Ramos (cell line): ENCODE data around the gene DOCK2.

Source experiments
- in situ Hi-C: fragments of 300-500 bp; cut with MboI; formaldehyde crosslinking; loops from one replicate; pipeline ENCODE4 v1.14.3; 2022; ENCODE audit warnings: low sequenced_read_pairs; ENCODE audit not compliant: unreplicated experiment

Gene DOCK2

DNA sequence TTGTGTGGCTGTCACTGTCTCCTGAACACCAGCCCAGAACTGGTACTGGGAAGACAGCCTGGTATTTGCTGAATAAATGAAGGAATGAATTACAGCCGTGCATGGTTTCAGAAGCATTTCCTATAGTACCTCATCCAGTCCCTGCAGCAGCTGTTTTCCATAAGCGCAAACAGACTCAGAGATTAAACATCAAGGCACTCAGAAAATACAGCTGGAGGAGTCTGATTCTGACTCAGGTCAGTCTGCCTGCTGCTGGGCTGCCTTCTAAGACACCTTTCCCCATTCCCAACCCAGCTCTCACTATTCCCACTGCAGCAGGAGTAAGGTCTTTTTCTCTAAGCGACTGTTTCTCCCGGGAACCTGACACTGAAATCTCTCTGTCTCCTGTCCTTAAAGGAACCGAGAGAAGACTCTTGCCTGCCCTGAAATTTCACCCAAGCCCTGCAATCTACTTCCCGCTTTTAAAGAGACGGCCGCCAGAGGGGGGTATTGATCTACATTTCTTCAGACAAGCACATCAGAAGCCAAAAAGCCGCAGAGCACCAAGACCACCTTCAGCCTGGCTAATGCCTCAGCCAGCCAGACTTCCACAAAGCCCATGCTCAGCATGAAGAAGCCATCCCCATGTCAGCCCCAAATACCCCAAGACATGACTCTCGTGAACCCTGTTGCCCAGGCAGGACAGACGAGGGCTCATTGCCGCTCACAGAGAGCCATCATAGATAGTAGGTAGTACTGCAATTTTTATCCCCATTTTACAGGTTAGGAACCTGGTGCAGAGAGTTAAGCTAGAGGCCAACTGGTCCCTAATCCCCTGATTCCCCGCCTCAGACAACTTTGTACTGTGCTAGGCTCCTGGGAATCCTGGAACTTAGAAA lies 463.2 kb downstream of the DOCK2 start:
- in situ Hi-C loops: no loop called here

DNA sequence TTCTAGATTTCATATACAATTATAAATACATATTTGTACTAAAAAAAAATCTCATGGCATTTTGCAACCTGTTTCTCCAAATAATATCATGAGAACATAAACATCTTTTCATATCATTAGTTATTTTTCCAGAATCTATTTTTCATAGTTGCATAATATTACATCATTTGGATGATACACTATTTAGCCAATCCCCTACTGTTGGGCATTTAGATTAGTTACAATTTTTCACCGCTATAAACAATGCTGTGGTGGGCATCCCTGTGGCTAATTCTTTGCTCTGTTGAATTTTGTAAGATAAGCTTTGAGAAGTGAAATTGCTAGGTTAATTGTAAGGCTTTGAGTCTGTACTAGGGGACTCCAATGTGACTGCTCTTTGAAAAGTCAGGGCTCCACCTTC lies 466.4 kb downstream of the DOCK2 start:
- in situ Hi-C loops: no loop called here

DNA sequence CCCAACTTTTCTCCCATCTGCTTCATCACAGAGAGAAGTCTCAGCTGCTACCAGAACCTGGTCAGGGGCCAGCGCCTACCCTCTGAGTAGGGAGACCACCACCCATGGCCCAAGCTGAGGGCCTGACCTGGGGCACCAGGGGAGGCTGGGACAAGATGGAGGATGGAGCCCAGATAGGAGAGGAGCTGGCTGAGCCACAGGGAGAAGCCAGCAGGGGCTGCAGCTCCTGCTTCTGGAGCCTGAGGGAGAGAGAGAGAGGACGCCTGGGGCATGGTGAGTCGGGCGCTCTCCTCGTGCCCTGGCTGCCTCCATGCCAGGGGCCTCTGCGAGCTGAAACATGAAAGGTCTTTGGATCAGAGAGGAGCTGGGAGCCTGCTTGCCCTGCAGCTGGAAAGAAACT lies 467.2 kb downstream of the DOCK2 start:
- in situ Hi-C loops: no loop called here

DNA sequence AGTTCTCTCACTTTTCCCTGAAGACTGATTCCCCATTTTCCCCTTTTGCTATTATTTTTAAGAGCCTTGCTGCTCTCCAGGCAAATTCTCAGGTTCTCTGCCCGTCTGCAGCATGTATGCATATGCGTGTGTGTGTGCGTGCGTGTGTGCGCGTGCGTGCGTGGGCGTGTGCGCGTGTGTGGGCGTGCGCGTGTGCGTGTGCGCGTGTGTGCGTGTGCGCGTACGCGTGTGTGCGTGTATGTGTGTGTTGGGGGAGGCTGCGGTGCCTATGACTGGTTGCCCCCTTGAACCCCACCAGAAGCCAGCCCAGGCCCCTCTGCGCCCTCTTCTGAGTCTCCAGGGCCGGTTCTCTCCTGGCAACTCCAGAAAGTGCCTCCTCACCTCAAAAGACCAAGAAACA lies 467.6 kb downstream of the DOCK2 start:
- in situ Hi-C loops: no loop called here

DNA sequence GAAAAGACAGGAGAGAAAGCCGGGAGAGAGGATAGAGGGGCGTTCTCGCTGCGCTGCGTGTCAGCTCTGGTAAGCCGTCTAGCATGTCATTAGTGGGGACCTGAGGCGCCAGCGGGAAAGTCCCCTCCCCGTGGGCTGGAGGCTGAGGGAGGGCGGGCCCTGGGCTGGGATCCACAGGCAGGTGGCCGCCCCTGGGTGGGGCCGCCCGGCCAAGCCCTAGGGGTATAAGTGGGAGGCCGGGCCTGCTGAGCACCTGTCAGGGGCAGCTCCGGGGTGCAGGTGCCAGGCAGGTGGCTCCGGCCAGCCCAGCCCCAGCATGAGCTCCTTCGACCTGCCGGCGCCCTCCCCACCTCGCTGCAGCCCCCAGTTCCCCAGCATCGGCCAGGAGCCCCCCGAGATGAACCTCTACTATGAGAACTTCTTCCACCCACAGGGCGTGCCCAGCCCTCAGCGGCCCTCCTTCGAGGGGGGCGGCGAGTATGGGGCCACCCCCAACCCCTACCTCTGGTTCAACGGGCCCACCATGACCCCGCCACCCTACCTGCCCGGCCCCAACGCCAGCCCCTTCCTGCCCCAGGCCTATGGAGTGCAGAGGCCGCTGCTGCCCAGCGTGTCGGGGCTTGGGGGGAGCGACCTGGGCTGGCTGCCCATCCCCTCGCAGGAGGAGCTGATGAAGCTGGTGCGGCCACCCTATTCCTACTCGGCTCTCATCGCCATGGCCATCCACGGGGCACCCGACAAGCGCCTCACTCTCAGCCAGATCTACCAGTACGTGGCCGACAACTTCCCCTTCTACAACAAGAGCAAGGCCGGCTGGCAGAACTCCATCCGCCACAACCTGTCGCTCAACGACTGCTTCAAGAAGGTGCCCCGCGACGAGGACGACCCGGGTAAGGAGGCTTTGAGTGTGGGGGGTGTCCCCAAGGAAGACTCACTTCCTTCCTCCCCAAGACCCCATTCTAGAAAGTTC lies 468.9 kb downstream of the DOCK2 start, which contains the start of gene FOXI1:
Gene FOXI1, plus strand, starts transcription at position 256 of the 970 bp plus-strand sequence. Its CDS starts 61 bp downstream, at position 317.
- in situ Hi-C loops: no loop called here

DNA sequence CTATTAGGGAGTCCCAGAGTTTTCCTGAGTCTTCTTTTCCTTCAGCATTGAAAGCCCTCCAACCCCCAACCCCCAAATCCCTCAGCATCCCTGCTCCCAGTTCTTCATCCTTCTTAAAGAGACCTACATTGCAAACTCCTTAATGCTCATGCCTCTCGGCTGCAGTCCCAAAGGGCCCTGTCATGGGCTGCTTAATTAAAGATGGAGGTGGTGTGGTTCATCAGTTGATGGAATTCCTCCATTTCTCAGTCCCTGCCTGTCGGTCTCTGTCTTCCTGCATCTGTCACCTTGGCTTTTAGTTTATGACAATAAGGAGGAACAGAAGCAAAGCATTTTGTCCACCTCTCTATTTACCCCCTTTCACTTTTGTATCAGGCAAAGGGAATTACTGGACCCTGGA lies 470.6 kb downstream of the DOCK2 start:
- in situ Hi-C loops: no loop called here

DNA sequence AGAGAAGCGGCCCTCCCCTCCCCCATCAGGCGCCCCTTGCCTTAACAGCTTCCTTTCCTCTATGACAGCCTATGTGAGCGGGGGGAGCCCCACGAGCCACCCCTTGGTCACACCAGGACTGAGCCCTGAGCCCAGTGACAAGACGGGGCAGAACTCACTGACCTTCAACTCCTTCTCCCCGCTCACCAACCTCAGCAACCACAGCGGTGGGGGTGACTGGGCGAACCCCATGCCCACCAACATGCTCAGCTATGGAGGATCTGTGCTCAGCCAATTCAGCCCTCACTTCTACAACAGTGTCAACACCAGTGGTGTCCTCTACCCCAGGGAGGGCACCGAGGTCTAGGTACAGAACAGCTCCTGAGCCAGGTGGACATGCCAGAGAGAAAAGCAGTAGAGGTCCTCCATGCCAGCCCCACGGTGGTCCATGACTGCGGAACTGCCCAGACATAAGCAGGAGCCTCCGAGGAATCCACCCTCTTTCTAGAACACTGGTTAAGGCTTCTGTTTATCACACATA lies 471.3 kb downstream of the DOCK2 start:
- in situ Hi-C loops: no loop called here

DNA sequence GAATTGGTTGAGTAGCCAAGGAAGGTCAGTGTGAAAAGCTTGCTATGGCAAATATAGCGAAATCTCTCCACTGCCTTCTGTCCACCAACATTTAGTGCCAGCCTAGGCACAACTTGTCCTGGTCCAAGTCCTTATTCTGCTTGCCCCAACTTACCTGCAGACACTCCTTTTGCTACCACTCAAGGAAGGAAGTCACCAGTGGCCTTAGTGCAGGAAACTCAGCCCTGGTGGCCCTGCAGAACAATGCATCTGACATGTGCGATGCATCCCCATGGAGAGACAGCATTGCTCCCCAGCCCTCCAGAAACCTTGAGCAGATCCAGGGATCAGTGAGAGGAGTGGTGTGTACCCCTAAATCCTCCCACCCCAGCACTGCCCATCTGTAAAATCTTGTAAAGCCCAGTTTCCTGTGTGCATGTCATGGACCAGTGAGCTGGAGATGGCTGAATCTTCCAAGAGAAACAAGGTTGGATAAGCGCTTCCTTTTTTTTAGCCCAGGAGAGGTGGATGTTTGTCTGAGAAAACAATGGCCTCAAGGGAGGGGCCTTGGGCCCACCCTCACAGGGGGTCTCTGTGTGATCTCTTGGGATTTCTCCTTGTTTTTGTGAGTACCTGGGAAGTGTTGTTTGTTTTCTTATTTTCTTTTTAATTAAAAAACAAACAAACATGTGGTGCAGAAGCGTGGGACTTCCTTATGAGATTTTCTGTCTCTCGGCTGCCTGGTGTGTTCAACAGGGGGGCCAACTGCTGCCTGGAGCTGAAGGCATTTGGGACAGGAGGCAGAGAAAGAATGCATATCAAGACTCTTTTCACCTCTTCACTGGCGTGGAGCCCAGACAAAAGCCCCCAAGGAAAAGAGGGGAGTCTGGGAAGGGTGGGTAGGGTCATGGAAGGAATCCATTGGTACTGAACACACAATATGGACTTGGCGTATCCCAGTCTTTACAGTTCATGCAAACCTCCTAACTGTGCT lies 472.3 kb downstream of the DOCK2 start:
- in situ Hi-C loops: no loop called here

DNA sequence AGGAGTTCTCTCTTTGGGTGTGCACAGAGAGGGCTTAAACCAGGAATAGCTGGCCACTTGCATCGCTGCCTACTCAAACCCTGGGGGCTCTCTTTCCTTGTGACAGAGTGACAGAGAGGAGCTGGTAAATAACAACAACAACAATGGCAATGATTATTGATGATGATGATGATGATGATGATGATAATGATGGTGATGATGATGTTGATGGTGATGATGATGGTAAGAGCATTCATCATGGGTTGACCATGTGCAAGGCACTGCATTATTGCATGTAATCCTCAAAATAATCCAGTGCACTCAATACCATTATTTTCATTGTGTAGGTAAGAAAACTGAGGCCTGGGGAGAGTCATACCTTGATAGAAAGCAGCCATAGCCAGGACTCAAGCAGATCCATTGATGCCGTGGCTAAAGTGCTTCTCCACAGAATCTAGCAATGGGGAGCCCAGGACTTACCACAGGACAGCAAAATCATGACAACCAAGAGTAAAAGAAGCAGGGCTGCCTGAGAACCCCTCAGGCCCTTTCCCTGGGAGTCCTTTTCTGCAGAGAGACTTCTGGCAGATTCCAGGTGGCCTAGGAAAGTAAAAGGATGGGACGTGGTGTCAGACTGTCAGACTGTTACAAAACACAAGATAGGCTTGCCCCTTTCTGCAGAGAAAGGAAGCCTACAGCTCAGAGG lies 473.5 kb downstream of the DOCK2 start:
- in situ Hi-C loops: no loop called here

DNA sequence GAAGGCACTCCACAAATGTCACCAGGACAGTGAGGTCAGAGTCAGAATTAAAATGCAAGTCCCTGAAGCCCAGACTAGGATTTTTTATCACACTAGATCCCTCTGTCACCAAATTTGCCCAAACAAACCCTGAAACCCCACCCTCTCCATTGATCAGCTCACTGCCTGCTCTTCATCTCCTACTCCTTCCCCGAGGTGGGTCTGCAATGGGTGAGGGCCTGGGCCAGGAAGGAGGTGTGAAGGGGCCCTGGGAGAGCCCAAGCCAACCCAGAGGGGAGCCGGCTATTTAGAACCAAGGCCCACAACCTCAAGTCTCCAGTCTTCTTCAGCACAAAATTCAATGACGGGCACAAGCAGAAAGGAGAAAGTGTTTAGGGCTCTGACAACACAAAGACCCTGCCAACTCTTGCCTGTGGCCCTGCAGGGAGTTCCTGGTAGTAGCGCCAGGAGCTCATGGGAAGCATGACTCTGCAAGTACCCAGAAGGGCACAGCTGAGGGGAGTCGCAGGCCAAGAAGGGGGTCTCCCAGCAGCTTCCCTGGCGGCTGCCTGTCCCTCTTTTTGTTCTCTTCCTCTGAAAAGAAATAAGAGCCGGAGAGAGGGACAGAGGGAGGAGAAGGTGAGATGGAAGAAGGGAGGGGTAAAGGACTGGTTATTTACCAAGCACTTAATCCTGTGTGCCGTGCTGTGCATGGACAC lies 474.2 kb downstream of the DOCK2 start:
- in situ Hi-C loops: no loop called here

DNA sequence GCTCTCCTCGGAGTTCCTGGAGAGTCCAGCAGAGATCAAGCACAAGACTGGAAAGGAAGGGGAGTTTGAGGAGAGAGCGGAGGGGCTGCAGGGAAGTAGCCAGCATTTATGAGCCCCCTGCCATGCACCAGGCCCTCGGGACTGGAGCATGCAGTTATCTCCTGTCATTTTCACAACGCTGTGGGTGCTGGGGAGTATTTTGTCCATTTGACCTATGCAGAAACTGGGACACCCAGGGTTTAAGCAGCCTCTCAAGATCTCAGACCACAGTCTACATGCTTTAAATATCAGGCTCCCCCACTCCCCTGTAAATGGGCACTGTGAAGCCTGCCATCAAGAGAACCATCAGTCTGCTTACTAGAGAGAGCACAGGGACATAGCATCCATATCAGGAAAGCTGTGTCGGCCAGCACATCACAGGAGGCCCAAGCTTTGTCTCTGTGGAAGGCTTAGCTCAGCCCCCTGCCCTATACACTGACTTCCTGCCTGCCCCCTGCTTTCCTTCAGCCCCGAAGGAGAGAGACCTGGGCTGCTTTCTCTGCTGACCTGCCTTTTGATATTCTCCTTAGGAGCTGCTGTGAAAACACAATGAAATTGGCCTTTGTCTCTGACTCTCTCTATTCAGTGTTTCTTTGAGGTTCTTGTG lies 475.9 kb downstream of the DOCK2 start:
- in situ Hi-C loops: no loop called here

DNA sequence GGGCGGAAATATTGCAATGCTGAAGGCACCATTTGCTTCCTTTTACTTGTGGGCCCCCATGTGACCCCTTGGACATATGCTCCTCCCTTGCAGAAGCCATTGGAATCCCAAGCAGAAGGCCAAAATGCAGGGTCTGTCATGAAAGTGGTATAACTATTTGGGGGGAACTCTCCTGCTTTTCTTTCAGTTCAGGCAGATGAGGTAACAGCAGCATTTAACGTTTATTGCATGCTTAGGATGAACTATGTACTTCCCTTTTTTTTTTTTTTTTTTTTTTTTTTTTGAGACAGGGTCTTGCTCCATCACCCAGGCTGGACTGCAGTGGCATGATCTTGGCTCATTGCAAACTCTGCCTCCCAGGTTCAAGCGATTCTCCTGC lies 476.4 kb downstream of the DOCK2 start:
- in situ Hi-C loops: no loop called here

DNA sequence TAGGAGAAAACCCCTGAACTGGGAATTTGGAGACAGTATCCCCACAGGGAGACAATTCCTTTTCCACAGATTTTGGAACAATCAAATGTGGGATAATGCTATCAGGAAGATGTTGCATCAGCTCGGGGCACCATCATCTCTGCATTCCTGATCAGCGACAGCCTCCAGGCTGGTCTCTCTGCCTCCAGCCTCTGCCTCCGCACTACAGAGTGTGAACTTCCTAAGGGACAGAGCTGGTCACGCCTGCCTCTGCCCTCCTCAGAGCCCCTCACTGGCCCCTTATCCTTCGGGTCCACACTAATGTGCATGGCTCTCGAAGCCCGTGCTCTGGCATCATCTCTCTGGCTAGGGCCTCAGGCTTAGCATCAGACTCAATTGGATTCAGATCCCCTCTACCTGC lies 477.2 kb downstream of the DOCK2 start:
- in situ Hi-C loops: no loop called here

DNA sequence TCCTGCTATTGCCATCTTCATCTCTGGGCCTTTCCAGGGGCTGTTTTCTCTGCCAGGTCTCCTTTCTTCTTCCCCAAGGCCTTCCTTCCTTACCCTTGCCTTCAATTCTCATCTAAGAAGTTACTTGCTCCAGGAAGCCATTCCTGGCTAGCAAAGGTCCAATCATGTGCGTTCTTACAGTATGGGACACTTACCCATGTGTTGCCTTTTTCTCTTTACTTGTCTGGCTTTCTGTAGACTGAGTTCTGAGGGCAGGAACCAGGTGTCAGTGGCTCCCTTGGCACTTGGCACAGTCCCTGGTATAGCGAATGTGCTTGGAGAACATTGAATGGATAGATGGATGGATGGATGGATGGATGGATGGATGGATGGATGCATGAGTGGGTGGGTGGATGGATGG lies 478.9 kb downstream of the DOCK2 start:
- in situ Hi-C loops: no loop called here

DNA sequence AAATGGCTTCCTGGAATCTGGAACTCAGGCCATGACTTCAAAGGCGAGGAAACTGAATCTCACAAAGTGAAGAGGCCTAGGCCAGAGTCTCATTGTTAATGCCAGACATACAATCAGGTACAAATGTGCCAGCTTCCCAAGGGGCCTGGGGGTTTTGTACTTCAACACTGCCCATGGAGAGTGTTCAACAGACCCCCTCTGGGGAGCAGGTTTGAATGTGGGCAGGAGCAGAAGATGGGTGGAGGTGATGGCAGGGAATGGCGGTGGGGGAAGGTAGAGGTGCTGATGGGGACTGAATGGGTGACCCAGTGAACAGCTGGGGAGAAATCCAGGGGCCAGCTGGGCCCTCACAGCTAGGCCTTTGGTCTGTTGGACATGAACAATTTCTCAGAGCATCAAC lies 480.7 kb downstream of the DOCK2 start:
- in situ Hi-C loops: no loop called here

DNA sequence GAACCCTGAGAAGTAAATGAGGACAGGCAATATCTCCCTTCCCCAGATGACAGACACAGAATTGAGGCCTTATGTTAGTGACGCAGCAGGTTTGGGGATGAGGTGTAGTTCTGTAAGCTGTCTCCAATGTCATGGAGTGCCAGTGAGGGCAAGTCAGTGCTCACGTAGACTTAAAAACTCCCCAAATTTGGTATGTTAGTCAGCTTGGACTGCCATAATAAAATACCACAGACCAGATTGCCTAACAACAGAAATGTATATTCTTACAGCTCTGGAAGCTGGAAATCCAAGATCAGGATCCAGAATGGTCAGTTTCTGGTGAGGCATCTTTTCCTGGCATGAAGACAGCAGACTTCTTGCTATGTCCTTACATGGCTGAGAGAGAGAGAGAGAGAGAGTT lies 483.5 kb downstream of the DOCK2 start:
- in situ Hi-C loops: no loop called here

DNA sequence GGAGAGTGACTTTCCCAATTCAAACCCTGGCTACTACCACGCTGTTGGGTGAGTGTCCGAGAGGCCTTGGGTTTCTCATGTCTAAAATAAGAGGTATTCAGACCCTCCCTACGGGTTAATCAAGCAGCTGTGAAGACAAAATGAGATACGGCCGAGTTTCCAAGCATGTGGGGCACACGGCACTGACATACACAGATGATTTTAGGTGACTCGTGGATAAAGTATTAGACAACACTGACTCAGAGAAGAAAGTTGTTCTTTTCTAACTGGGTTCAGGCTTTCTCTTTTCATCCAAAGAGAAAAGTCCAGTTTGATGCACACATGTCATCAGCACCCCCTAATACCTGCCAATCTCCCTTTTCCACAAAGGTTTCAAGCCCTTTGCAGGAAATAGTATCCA lies 484.2 kb downstream of the DOCK2 start:
- in situ Hi-C loops: no loop called here

DNA sequence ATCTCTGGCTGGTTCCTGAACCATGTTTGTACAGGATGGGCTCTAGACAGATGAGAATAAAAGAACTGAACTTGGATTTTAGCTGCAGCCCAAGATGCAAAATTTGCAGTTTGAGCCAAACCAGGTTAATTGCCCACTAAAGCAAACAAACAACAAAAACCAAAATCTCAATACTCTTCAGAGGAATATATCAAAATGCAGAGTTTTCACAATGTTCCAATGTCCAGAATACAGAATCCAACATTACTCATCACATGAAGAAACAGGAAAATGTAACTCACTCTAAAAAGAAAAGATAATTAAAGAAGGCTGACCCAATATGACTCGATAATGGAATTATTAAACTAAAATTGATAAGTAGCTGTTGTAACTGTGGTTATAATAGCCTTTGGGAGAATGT lies 489.0 kb downstream of the DOCK2 start:
- in situ Hi-C loops: no loop called here
